H1 (cell line): ENCODE data around the gene MKKS.

Source experiments
- BRCA1 ChIP-seq: IDR thresholded peaks from 2 replicates; pipeline ENCODE4 v1.6.1; 2012; ENCODE audit warnings: low read depth, low read length, improper control_type of control experiment
- CHD2 ChIP-seq: IDR thresholded peaks from 2 replicates; pipeline ENCODE4 v1.6.1; 2012; ENCODE audit warnings: low read length, improper control_type of control experiment
- CTCF ChIP-seq, 3 experiments: IDR thresholded peaks; 1 replicate in 2 of 3; 2 replicates in 1 of 3; pipeline versions ENCODE4 v1.5.1 to v1.6.1; 2011; ENCODE audit warnings: low read length in 3 of 3, mild to moderate bottlenecking in 3 of 3, inconsistent platforms in 2 of 3, low read depth in 1 of 3, moderate library complexity in 1 of 3; ENCODE audit not compliant: insufficient read depth in 1 of 3; ENCODE audit errors: control extremely low read depth in 1 of 3
- EP300 ChIP-seq, 2 experiments: IDR thresholded peaks; 1 replicate in 1 of 2; 2 replicates in 1 of 2; pipeline ENCODE4 v1.6.1; 2011 to 2012; ENCODE audit warnings: low read depth in 2 of 2, low read length in 2 of 2, mild to moderate bottlenecking in 2 of 2, borderline replicate concordance in 1 of 2, inconsistent platforms in 1 of 2, moderate library complexity in 1 of 2
- EZH2 ChIP-seq: fragments of 200-600 bp; sonication (generic); IDR thresholded peaks from 2 replicates; pipeline ENCODE4 v1.7.1; 2012; ENCODE audit warnings: low read depth, mild to moderate bottlenecking, moderate library complexity, low read length, inconsistent platforms; ENCODE audit not compliant: severe bottlenecking
- FOSL1 ChIP-seq: IDR thresholded peaks from 2 replicates; pipeline ENCODE4 v1.6.1; 2011; ENCODE audit warnings: mild to moderate bottlenecking, low read depth, low read length, moderate library complexity; ENCODE audit not compliant: insufficient read depth
- GABPA ChIP-seq: IDR thresholded peaks from 2 replicates; pipeline ENCODE4 v1.6.1; 2011; ENCODE audit warnings: mild to moderate bottlenecking, low read length, moderate library complexity, borderline replicate concordance; ENCODE audit not compliant: insufficient read depth
- HDAC2 ChIP-seq, 2 experiments: fragments of 300-600 bp in 1 of 2; sonication (generic) in 1 of 2; IDR thresholded peaks; 2 replicates each; pipeline ENCODE4 v1.6.1; 2011 to 2012; ENCODE audit warnings: low read depth in 2 of 2, low read length in 2 of 2, mild to moderate bottlenecking in 2 of 2, moderate library complexity in 2 of 2, borderline replicate concordance in 1 of 2, inconsistent platforms in 1 of 2
- JUND ChIP-seq: IDR thresholded peaks from 2 replicates; pipeline ENCODE4 v1.6.1; 2011; ENCODE audit warnings: mild to moderate bottlenecking, improper control_type of control experiment, low read length
- POLR2A ChIP-seq, 2 experiments: IDR thresholded peaks; 1 replicate in 1 of 2; 2 replicates in 1 of 2; pipeline ENCODE4 v1.6.1; 2011; ENCODE audit warnings: low read depth in 2 of 2, low read length in 2 of 2, mild to moderate bottlenecking in 2 of 2; ENCODE audit errors: control extremely low read depth in 1 of 2
- POLR2AphosphoS5 ChIP-seq: IDR thresholded peaks from 2 replicates; pipeline ENCODE4 v1.6.1; 2011; ENCODE audit warnings: low read depth, low read length
- RNF2 ChIP-seq: fragments of 200-900, 300-1000 bp; sonication (generic); IDR thresholded peaks from 2 replicates; pipeline ENCODE4 v1.7.1; 2016; ENCODE audit warnings: borderline replicate concordance, low read depth, mild to moderate bottlenecking, antibody characterized with exemption, low read length; ENCODE audit not compliant: poor library complexity, severe bottlenecking; ENCODE audit errors: missing control alignments
- TAF7 ChIP-seq: optimal IDR thresholded peaks from 2 replicates; pipeline ENCODE3; 2011; ENCODE audit warnings: low read depth, mild to moderate bottlenecking, inconsistent platforms, low read length, moderate library complexity, borderline replicate concordance
- TBP ChIP-seq: IDR thresholded peaks from 2 replicates; pipeline ENCODE4 v1.6.1; 2011; ENCODE audit warnings: low read depth, low read length, improper control_type of control experiment

- TF ChIP-seq TAF7 (no peak), CTCF (IDR thresholded peaks at IDR 0.05; ENCODE audit: control extremely low read depth in 1 of 3, insufficient read depth in 1 of 3, low read depth in 1 of 3, low read length in 3 of 3) (peak in 2 of 3 experiments; percentile 19 to 41; a peak in 1 of 4 replicates), TBP (no peak), JUND (no peak), EZH2 (no peak), EP300 (IDR thresholded peaks at IDR 0.05; ENCODE audit: borderline replicate concordance in 1 of 2, low read depth in 2 of 2, low read length in 2 of 2) (no peak), CHD2 (no peak), HDAC2 (IDR thresholded peaks at IDR 0.05; ENCODE audit: borderline replicate concordance in 1 of 2, low read depth in 2 of 2, low read length in 2 of 2) (no peak), POLR2A (IDR thresholded peaks at IDR 0.05; ENCODE audit: control extremely low read depth in 1 of 2, low read depth in 2 of 2, low read length in 2 of 2) (no peak), GABPA (no peak), BRCA1 (no peak), POLR2AphosphoS5 (no peak), FOSL1 (no peak), RNF2 (no peak)
These were observed 44.9 kb upstream of the MKKS start for GRCh38 chr20:10478930-10479329.
